HK-2 (cell line): ENCODE data around the gene NEMP2.
"Not testable (repeated sequence)": the region's sequence is repeated elsewhere in the genome, so short reads cannot be mapped to it uniquely, and the experiment has no call there.

ENCODE experiments used
- DNase-seq: peaks from one replicate; pipeline ENCODE4 v3.0.0-alpha.2; 2018; ENCODE audit not compliant: unreplicated experiment

Gene NEMP2

DNA sequence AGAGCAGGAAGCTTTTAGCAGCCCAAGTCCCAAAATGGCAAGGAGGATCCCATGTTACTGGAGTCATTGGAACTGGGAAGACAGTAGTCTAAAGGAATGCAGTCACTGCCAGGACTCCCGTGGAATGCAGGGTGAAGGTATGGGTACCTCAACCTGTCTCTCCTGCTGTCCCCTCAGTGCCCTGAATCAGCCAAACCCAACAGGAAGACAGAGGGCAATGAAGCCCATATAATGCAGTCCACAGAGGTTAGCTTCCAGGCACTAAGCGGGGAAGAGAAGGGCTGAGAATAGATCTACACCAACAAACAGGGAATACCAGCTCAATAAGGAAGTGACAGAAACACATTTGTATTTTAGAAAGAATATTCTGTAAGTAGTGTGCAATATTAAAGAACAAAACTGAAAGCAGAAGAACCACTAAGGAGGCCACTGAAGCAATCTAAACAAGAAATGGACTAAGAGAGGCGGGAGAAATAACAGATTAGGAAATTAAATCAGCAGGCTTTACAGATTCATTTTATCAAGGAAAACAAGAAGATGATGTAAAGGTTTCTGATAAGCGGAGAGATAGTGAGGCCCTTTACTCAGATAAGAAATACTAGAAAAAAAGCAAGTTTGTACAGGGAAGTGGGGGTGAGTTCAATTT is 8.3 kb downstream of the NEMP2 start:
- no peak for DNase-seq

DNA sequence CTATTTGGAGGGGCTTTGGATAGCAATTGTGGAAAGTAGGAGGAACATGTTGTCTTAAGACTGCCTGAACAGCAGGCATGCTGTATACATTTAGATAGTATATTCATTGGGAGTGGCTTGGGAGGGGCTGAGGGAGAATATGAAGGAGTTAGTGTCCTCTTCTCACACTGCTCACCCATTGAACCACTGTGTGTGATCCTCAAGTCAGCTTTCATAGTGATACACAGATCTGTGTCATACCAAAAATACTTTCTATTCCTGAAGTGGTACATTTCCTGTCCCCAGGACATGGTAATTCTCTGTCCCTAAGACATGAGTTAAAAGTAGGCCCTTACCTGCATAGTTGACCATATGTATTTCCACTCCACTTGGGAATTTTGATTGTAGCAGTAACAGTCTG is 9.6 kb downstream of the NEMP2 start:
- DNase-seq = no peak

DNA sequence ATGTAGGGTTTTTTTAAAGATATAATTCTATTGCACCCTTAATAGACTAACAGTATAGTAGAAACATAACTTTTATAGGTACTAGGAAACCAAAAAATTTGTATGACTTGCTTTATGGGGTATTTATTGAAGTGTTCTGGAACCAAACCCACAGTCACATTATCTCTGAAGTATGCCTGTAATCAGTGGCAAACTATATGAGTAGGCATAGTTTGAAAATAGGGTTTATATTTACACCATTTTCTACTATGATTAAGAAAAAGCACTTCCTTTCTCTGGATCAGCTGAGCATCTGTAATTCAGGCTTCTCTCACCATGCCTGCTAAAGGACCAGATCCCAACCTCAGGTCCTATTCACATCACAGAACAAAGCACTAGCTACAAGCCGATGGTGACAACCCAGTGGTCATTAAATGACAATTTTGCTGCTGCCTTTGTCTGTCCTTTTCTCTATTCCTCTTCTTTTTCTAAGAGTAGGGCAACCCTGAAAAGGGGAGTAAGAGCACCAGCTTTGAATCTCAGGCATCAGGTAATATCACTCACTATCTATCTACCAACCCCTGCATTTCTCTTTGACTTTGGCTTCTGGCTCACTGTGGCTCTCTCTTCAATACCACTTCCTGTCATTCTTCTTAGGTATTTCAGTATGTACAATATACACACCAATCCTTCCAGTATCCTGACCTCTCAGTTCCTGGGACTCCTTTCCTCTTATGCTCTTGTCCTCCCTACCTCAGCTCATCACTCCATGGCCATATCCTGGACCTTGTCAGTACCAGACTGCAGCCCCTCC is 14.4 kb downstream of the NEMP2 start:
- DNase-seq = no peak

DNA sequence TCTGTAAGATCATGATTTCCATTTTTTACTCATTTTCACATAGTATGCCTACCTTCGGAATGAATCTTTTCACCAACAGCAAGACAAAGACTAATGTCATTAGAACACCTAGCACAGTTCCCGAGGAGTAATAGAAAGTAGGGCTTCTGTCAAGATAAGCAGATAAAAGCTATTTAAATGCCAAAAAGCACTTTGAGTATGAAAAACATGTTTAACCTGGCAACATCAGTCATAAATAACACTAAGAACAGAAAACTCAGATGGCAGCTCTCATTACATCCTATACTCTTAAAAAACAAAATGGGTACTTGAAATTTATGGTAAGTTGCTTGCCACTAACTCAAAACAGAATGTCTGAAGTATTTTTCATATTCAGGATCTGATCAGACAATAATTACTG is 17.1 kb downstream of the NEMP2 start:
- no peak for DNase-seq

DNA sequence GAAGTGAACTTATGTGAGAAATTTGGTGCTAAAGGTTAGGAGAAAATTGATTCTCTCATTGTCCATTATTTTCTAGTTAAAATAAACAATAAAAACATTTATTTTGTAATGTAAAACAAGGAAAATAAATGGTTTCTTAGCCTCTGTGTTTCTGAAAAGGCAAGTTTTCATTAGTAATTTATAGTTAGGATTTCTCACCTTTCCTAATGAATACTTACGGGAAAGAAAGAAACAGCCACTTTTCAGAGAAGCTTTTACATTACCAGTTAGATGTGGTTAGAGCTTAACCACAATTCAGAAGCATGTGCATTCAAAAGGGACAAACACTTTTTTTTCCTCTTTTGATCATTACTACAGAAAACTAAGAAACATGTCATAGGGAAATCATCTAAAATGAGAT is 18.8 kb downstream of the NEMP2 start:
- no peak for DNase-seq

DNA sequence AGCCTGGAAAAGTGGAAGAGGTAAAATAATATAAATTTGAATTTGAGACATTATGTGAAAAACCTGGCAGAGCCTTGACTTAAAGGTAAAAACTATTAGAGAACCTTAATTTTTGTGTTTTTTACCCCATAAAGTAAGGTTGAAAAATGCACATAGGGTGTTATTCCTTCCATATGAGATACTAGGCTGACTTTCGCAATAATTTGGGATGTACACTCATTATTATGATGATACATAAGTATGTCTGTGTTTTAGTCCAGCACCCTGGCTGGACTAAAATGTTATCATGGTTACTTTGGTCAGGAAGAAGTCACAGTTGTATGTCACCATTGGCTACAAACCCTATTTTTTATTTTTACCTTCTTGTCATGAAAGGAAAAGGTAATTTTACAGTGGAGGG is 19.8 kb downstream of the NEMP2 start:
- DNase-seq = no peak

DNA sequence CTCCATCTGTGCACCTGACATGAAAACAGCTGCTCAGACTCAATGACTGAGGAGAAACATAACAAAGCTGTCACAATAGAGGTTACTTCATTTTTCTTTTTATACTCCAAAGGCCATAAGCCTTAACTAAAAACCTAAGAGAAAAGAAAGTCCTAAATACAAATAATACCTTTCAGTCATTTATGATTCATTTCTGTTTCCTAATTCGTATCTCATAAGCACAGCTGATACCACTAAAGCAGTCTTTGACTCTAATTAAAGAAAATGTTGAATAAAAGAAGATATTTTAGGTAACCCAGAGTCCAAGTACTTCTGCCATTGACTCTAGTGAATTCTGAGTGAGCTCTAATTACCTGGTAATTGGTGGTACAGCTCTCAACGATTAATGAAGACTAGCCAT is 20.6 kb downstream of the NEMP2 start:
- DNase-seq = no peak

DNA sequence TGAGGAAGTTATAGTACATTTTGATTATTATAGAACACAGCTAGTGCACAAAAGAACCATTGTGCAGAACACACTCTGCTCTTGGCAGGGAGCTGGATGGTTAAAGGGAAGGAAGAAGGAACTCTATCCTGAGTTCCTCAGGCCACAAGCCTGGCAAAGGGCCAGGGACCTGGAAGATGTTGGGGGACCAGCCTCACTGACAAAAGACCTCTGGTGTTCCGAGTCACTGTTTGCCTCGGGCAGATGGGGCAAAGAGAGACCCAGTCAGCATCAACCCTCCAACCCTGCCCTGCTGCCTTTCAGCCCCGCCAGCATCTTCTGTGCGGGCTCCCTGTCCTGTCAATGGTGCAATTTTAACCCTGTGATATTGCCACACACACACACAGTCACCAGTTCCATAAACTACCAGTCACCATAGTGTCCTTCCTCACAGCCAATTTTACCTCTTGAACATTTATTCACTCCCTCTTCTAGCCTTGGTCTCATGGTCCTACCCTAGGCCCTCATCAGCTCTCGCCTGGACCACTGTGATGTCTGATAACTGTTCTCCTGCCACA is 21.9 kb downstream of the NEMP2 start:
- no peak for DNase-seq

DNA sequence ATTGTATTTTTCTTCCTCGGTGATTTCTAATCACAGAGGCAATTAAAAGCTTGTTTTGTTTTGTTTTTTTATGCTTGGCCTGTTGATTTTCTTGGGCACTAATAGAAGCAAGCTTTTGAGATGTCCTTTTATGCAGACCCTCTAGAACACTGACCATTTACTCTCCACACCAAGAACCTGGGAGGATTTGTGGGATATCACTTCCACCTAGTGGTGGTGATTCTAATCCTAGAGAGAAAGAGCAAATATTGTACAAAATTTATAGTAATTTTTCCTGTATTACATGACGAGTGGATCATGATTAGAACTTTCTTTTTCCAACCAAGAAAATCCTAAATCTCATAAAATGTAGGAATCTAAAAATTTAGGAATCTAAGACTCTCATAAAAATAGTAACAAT is 23.4 kb downstream of the NEMP2 start:
- DNase-seq = no peak

DNA sequence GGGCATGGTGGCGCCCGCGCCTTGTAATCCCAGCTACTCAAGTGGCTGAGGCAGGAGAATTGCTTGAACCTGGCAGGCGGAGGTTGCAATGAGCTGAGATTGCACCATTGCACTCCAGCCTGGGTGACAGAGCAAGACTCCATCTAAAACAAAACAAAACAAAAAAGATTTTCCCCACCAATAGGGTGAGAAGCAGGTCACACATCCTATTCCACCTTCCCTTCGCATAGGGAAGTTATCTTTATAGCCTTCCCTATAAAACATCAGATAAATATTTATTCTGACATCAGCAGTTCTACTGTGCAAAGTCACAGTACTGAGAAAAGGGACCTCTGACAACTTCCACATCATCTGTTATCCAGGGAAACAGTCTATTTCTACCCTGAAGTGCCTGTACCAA is 24.6 kb downstream of the NEMP2 start:
- DNase-seq = not testable (repeated sequence)

DNA sequence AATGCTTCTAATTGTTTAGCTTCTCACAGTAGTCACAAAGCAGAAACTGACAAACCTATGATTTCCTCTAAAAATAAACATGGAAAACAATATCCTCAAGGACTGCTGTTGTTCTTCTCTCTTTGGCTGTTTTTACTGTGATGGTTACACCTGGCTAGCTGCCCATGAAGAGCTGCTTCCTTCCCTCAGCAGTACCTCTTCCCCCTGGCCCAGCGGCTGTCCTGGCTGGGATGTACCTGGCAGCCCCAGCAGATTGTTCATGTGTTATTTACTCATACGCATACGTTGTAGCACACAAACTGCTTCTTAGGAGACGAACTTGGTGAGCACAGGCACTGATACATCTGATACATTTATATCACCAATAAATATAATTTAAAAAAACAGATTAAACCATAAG is 27.4 kb downstream of the NEMP2 start:
- DNase-seq = no peak

DNA sequence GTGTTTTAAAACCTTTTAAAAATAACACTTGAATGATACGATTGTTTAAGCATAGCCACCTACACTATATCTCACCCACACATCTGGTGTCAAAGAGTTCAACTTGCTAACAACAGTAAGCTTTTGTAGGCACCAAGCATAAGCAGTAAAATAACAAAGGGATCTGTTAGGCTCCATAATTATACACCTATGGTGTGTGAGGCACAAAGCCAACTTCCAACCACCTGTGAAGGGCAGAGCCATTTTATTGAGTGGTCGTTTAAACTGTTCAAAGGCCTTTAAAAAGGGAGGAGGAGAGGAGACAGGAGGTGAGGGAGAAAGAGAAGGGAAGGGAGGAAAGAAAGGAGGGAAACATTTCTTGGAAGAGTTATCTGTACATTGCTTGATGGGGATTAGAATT is 27.9 kb downstream of the NEMP2 start:
- DNase-seq = no peak

DNA sequence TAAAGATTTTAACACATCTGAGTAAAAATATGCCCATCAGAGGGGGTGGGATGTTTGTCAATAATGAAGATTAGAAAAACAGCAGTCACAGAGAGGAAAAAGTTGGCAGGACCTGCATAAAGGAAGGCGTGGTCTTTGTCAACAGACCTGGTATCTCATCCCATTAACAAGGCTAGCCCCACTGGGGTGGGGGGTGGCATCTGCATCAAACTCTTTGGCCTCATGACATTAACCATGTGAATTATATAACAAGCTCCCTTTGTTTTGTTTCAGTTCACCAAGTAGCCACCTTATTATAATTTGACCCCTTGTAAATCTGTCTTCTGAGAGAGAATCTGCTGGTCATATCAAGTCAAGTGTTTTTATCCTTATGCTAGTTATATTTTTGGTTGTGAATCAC is 28.8 kb downstream of the NEMP2 start:
- no peak for DNase-seq

DNA sequence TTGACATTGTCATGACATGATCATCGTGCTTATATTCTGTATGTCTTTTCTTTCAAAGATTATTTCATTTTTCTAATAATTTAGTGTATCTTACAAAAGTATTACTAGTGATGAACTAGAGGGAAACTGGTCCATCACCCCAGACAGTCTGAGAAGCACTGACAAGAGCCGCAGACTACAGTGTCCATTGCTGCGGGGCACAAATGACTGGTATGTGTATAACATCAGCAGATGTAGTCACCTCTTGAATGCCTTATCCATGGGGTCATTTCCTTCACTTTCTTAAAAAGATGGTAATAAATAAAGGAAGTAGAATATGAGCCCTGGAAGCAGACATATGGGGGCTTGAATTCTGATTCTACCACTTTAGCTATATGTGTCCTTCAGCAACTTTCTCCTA is 29.6 kb downstream of the NEMP2 start:
- DNase-seq = no peak

DNA sequence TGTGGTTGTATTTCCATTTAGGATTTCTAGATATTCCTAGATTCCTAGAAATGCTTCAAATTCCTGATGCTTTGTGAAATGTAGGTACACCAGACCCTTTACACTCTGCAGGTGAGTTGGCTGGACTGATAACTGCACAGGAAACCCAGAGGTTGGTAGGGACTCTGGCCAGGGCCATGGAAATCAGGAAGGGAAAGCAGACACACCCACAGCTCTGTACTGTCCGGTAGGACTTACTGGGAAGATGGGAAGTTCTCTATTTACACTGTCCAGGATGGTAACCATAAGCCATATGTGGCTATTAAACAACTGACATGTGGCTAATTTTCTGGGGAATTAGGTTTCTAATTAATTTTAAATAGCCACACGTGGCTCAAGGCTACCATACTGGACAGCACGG is 31.4 kb downstream of the NEMP2 start:
- no peak for DNase-seq

DNA sequence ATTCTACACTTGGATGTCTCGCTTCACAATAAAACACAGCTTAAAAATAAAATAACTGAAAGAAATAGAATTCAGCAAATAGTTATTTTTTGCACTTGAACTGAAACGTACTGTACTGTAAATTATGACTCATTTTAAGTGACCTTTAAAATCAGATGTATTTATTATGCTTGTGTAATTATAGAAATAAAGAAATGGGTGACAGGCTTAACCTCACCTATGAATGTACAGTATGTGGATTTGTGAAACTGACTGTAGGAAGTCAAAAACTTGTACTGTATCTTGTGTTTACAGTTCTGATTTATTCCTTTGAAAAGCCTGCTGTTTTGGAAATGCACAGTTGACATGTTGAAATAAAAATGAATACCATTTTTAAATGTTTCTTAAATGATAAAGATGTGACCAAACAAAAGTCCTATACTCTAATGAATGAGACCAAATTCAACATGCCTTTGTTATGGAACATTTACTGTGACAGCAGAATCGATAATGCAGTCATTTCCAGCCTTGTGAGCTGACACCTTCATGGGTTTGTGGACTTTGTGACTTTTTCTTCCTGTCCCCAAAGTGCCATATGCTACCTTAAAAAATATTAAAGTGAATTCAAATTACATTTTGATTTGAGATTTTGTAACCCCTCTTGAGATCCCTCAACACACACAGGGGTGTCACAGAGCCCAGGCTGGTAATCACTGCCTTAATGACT is 32.7 kb downstream of the NEMP2 start:
- no peak for DNase-seq

DNA sequence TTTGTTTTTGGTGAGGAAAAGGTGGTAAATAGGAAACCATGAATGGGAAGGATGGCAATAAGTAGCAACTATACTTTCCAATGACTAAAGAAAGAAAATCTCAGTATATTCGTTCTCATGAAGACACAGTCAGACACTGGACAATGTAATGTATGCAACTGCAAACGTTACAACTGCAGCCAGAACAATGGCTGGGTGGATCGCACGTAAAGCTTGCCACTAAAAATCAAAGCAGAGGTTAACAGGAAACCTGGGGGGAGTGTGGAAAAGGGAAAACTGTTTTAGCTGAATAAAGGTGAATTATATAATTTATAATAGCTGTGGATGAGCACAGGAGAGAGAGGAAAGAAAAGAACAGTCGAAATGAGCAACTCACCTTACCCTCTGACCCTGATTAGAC is 33.3 kb downstream of the NEMP2 start:
- DNase-seq = no peak

DNA sequence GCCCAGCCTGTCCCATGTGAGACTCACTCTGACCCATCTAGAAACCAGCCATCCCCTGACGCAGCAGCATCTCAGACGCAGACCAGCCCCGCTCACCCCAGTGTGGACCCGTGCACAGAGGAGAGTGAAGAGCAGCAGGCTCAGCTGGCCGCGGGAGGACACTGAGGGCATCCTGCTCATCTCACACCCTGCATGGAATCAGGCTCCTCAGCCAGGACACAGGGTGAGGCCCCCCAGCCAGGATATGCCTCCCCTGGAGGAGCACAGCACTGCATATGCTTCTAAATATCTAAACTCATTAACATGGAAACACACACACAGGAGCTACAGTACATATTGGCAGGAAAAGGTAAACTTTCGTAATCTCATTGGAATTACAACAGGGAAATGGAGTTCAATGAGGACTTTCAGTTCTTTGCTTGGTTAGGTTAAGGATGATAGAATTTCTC is 34.4 kb downstream of the NEMP2 start:
- no peak for DNase-seq

DNA sequence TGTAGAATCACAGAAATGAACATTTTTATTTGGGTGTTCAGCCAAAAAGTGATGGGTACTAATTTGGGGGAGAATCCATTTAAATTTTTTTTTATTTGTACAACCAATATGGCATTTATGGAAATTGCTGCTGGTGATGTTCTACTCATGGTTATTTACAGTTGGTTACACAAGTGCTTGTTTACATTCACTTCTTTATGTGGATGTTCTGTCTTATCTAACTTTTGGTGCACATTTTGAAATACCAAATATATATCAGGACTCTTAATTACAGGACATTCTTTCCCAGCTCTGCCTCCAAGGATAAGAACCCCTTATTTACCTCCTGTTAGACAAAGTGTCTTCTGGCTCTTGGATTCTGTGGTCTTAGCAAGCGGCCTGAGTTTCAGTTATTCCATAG is 35.2 kb downstream of the NEMP2 start:
- no peak for DNase-seq

DNA sequence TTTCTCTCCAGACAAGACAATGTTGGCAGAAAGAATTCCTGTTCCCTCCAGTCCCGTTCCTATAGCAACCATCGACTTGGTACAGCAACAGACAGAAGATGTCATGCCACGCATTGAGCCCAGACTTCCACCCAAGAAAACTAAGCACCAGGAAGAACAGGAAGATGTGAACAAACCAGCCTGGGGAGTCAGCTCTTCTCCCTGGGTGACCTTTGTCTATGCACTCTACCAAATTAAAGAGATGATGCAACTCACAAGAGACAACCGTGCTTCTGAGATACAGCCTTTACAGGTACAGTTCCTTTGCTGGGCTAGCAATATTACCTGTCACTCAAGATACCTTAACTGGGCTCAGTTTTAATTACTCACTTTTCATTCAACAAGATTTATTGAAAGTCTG is 37.1 kb downstream of the NEMP2 start:
- no peak for DNase-seq

DNA sequence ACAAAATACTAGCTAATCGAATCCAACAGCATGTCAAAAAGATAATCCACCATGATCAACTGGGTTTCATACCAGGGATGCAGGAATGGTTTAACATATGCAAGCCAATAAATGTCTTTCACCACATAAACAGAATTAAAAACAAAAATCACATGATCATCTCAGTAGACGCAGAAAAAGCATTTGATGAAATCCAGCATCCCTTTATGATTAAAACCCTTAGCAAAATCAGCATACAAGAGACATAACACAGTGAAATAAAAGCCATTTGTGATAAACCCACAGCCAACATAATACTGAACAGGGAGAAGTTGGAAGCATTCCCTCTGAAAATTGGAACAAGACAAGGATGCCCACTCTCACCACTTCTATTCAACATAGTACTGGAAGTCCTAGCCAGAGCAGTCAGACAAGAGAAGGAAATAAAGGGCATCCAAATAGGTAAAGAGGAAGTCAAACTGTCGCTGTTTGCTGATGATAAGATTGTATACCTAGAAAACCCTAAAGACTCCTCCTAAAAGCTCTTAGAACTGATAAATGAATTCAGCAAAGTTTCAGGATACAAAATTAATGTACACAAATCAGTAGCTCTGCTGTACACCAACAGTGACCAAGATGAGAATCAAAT is 39.8 kb downstream of the NEMP2 start:
- DNase-seq = not testable (repeated sequence)

DNA sequence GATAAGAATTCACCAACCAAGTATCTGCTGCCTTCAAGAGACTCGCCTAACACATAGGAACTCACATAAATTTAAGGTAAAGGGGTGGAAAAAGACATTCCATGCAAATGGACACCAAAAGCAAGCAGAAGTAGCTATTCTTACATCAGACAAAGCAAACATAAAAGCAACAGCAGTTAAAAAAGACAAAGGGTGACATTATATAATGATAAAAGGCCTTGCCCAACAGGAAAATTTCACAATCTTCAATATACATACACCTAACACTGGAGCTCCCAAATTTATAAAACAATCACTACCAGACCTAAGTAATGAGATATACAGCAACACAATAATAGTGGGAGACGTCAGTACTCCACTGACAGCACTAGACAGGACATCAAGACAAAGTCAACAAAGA is 41.4 kb downstream of the NEMP2 start:
- DNase-seq = no peak
